K562 (cell line): ENCODE results near the gene SGMS1. TPM values are rescaled to one million over a fixed set of nuclear protein-coding genes. Genes with fewer than 3 reads are reported as not detected.

Source experiments
- BCOR ChIP-seq: fragments of 450-650 bp; IDR thresholded peaks from 2 replicates; pipeline ENCODE4 v1.6.1; 2016
- E2F3 ChIP-seq: fragments of 250-450 bp; sonication (Bioruptor Pico); IDR thresholded peaks from 2 replicates; pipeline ENCODE4 v1.4.0; 2020; ENCODE audit warnings: mild to moderate bottlenecking
- MEF2D ChIP-seq: conservative IDR thresholded peaks from 2 replicates; pipeline ENCODE4 v1.6.1; 2016; ENCODE audit warnings: low read depth, missing genetic modification characterization, missing compliant biosample characterization
- NR3C1 ChIP-seq: sonication (generic); formaldehyde crosslinking; IDR thresholded peaks from 2 replicates; pipeline ENCODE4 v1.8.1; 2022; ENCODE audit warnings: missing genetic modification reagents
- POLR2B ChIP-seq: fragments of 450-650 bp; IDR thresholded peaks from 2 replicates; pipeline ENCODE4 v1.6.1; 2018; ENCODE audit warnings: low read depth; ENCODE audit not compliant: partially characterized antibody
- POLR2H ChIP-seq: IDR thresholded peaks from 2 replicates; pipeline ENCODE4 v1.6.1; 2016; ENCODE audit warnings: missing genetic modification characterization, low read depth, mild to moderate bottlenecking, control low read depth, missing compliant biosample characterization, moderate library complexity
- SETDB1 ChIP-seq: IDR thresholded peaks from one replicate; pipeline ENCODE4 v1.6.1; 2012; ENCODE audit warnings: low read length, control low read depth, inconsistent platforms
- SMAD2 ChIP-seq: fragments of 150-350 bp; IDR thresholded peaks from 2 replicates; pipeline ENCODE4 v1.6.1; 2014; ENCODE audit warnings: low read depth, mild to moderate bottlenecking, low read length
- SMARCE1 ChIP-seq: fragments of 450-650 bp; IDR thresholded peaks from 2 replicates; pipeline ENCODE4 v1.7.1; 2016; ENCODE audit warnings: mild to moderate bottlenecking
- TBL1XR1 ChIP-seq, 2 experiments: IDR thresholded peaks; 2 replicates each; pipeline ENCODE4 v1.6.1; 2012; ENCODE audit warnings: improper control_type of control experiment in 2 of 2, low read length in 2 of 2, mild to moderate bottlenecking in 1 of 2
- TOE1 ChIP-seq, 2 experiments: fragments of 450-650 bp in 1 of 2; sonication (generic) in 1 of 2; formaldehyde crosslinking in 1 of 2; IDR thresholded peaks; 2 replicates each; pipeline versions ENCODE4 v1.7.1 to v1.8.0; 2016 to 2022; ENCODE audit warnings: borderline replicate concordance in 2 of 2, mild to moderate bottlenecking in 2 of 2, antibody characterized with exemption in 1 of 2, inconsistent platforms in 1 of 2, low read depth in 1 of 2, missing genetic modification reagents in 1 of 2, moderate library complexity in 1 of 2
- ZBTB7A ChIP-seq: IDR thresholded peaks from 2 replicates; pipeline ENCODE4 v1.6.1; 2011; ENCODE audit warnings: low read depth, mild to moderate bottlenecking, low read length, moderate library complexity, borderline replicate concordance; ENCODE audit not compliant: control insufficient read depth
- ZNF140 ChIP-seq: fragments of 250-450 bp; sonication (Bioruptor Pico); IDR thresholded peaks from 2 replicates; pipeline ENCODE4 v1.8.0; 2021; ENCODE audit warnings: moderate library complexity, mild to moderate bottlenecking, inconsistent platforms
- ZNF232 ChIP-seq: sonication (generic); formaldehyde crosslinking; IDR thresholded peaks from 2 replicates; pipeline ENCODE4 v1.8.0; 2022; ENCODE audit warnings: mild to moderate bottlenecking, missing genetic modification reagents
- polyA plus RNA-seq, 8 experiments: library from polyadenylated mRNA; depleted of rRNA in 4 of 8; stranded (reverse) in 5 of 8; unstranded in 3 of 8; fragments of >200 nt; fragmentation: Nextera tagmentation in 2 of 8; fragmentation: Illumina TruSeq in 1 of 8; extraction: Ambion mirVana in 2 of 8; extraction: Trizol in 1 of 8; gene quantifications; 2 replicates each; pipeline versions ENCODE4 v1.2.1 to v1.2.3, GENCODE V29; 2011 to 2014; ENCODE audit warnings: inconsistent platforms in 1 of 8, missing spikeins in 1 of 8
- total RNA-seq, 7 experiments: library from RNA; depleted of rRNA in 6 of 7; stranded (reverse); fragments of >200 nt in 6 of 7; fragmentation: Illumina TruSeq in 2 of 7; extraction: Trizol in 2 of 7; gene quantifications; 2 replicates each; pipeline versions ENCODE4 v1.2.1 to v1.2.3, GENCODE V29; 2011 to 2021; ENCODE audit warnings: low replicate concordance in 1 of 7
- TF ChIP-seq, protein P1 (sequence below): fragments of 250-450 bp; sonication (Bioruptor Pico); IDR thresholded peaks from 2 replicates; pipeline ENCODE4 v1.4.0; 2020; ENCODE audit warnings: borderline replicate concordance
- TF ChIP-seq, protein P2 (sequence below): fragments of 450-650 bp; IDR thresholded peaks from 2 replicates; pipeline ENCODE4 v1.6.1; 2017; ENCODE audit warnings: antibody characterized with exemption, mild to moderate bottlenecking

Gene SGMS1
- total and polyA plus RNA-seq, 9 of the 15 experiments (the other 6 are each of a cell fraction or from before 2014, with no cell fraction given) = 22.6 to 232 (median 82.2) TPM

- TF ChIP-seq, protein P1, sequence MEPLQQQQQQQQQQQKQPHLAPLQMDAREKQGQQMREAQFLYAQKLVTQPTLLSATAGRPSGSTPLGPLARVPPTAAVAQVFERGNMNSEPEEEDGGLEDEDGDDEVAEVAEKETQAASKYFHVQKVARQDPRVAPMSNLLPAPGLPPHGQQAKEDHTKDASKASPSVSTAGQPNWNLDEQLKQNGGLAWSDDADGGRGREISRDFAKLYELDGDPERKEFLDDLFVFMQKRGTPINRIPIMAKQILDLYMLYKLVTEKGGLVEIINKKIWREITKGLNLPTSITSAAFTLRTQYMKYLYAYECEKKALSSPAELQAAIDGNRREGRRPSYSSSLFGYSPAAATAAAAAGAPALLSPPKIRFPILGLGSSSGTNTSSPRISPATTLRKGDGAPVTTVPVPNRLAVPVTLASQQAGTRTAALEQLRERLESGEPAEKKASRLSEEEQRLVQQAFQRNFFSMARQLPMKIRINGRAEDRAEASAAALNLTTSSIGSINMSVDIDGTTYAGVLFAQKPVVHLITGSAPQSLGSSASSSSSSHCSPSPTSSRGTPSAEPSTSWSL (CRISPR knock-in tag) = no peak
- TF ChIP-seq SETDB1 = no peak
- TF ChIP-seq MEF2D (tag) = no peak
- TF ChIP-seq ZBTB7A = no peak
- peak; percentile 87 for TF ChIP-seq SMARCE1
- TF ChIP-seq NR3C1 (CRISPR knock-in tag) = no peak
- TF ChIP-seq SMAD2 = no peak
- TF ChIP-seq BCOR = 0 out of 2 replicates have a peak, but pooled peaks have one; percentile 15
- TF ChIP-seq POLR2H (tag) = no peak
- TF ChIP-seq TOE1 (IDR thresholded peaks at IDR 0.05; ENCODE audit: borderline replicate concordance) = no peak
- no peak for TF ChIP-seq TOE1 (CRISPR knock-in tag; IDR thresholded peaks at IDR 0.05; ENCODE audit: borderline replicate concordance, low read depth)
- no peak for TF ChIP-seq ZNF140 (CRISPR knock-in tag)
- TF ChIP-seq TBL1XR1 (IDR thresholded peaks at IDR 0.05; ENCODE audit: low read length in 2 of 2) = no peak
- TF ChIP-seq, protein P2, sequence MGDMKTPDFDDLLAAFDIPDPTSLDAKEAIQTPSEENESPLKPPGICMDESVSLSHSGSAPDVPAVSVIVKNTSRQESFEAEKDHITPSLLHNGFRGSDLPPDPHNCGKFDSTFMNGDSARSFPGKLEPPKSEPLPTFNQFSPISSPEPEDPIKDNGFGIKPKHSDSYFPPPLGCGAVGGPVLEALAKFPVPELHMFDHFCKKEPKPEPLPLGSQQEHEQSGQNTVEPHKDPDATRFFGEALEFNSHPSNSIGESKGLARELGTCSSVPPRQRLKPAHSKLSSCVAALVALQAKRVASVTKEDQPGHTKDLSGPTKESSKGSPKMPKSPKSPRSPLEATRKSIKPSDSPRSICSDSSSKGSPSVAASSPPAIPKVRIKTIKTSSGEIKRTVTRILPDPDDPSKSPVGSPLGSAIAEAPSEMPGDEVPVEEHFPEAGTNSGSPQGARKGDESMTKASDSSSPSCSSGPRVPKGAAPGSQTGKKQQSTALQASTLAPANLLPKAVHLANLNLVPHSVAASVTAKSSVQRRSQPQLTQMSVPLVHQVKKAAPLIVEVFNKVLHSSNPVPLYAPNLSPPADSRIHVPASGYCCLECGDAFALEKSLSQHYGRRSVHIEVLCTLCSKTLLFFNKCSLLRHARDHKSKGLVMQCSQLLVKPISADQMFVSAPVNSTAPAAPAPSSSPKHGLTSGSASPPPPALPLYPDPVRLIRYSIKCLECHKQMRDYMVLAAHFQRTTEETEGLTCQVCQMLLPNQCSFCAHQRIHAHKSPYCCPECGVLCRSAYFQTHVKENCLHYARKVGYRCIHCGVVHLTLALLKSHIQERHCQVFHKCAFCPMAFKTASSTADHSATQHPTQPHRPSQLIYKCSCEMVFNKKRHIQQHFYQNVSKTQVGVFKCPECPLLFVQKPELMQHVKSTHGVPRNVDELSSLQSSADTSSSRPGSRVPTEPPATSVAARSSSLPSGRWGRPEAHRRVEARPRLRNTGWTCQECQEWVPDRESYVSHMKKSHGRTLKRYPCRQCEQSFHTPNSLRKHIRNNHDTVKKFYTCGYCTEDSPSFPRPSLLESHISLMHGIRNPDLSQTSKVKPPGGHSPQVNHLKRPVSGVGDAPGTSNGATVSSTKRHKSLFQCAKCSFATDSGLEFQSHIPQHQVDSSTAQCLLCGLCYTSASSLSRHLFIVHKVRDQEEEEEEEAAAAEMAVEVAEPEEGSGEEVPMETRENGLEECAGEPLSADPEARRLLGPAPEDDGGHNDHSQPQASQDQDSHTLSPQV = no peak
- no peak for TF ChIP-seq ZNF232 (CRISPR knock-in tag)
- TF ChIP-seq E2F3 (CRISPR knock-in tag) = no peak
- no peak for TF ChIP-seq POLR2B
These were observed 230.6 kb downstream of the SGMS1 start (continued) for GRCh38 chr10:50392966-50393718.
